ENCODE measurements around the gene TCFL5.

The TCFL5 gene

GRCh38 chr20:62837790-62838127, 23.9 kb downstream of the TCFL5 start:
- Histone ChIP-seq H3K4me1 (ENCODE audit: insufficient read depth, low read length) (no peaks in the 10 kb centered on the region), H2AFZ (ENCODE audit: low read depth, low read length) (no peak overlapping the region), H3K27me3 (ENCODE audit: insufficient read depth, low read length) (no peaks in the 10 kb centered on the region), H3K4me3 (ENCODE audit: low read length) (no peak overlapping the region), H3K36me3 (ENCODE audit: insufficient read depth, low read length) (no peaks in the 10 kb centered on the region), H3K9me3 (ENCODE audit: low read length) (no peaks in the 10 kb centered on the region)

- no peaks in the 10 kb centered on the region for H3K9me3 ChIP-seq (ENCODE audit: low read length)
- H3K4me1 ChIP-seq (ENCODE audit: insufficient read depth, low read length) = peaks cover 1% of the 10 kb centered on the region
- H2AFZ ChIP-seq (ENCODE audit: low read depth, low read length) = no peak overlapping the region
- no peaks in the 10 kb centered on the region for H3K27me3 ChIP-seq (ENCODE audit: insufficient read depth, low read length)
- H3K4me3 ChIP-seq (ENCODE audit: low read length) = no peak overlapping the region
- no peaks in the 10 kb centered on the region for H3K36me3 ChIP-seq (ENCODE audit: insufficient read depth, low read length)
These were observed 24.6 kb downstream of the TCFL5 start for GRCh38 chr20:62836967-62837490.

GRCh38 chr20:62835931-62836861, 25.4 kb downstream of the TCFL5 start:
- Histone ChIP-seq H3K36me3 (ENCODE audit: insufficient read depth, low read length) (no peaks in the 10 kb centered on the region), H2AFZ (ENCODE audit: low read depth, low read length) (no peak overlapping the region), H3K4me1 (ENCODE audit: insufficient read depth, low read length) (peaks cover 10% of the 10 kb centered on the region), H3K4me3 (ENCODE audit: low read length) (no peak overlapping the region), H3K27me3 (ENCODE audit: insufficient read depth, low read length) (no peaks in the 10 kb centered on the region), H3K9me3 (ENCODE audit: low read length) (no peaks in the 10 kb centered on the region)

- no peaks in the 10 kb centered on the region for H3K36me3 ChIP-seq (ENCODE audit: insufficient read depth, low read length)
- no peaks in the 10 kb centered on the region for H3K9me3 ChIP-seq (ENCODE audit: low read length)
- H3K4me1 ChIP-seq (ENCODE audit: insufficient read depth, low read length) = peaks cover 11% of the 10 kb centered on the region
- no peak overlapping the region for H3K4me3 ChIP-seq (ENCODE audit: low read length)
- no peaks in the 10 kb centered on the region for H3K27me3 ChIP-seq (ENCODE audit: insufficient read depth, low read length)
- H2AFZ ChIP-seq (ENCODE audit: low read depth, low read length) = no peak overlapping the region
These were observed 26.5 kb downstream of the TCFL5 start for GRCh38 chr20:62834967-62835730.

- peaks cover 11% of the 10 kb centered on the region for H3K4me1 ChIP-seq (ENCODE audit: insufficient read depth, low read length)
- H3K4me3 ChIP-seq (ENCODE audit: low read length) = no peak overlapping the region
- no peaks in the 10 kb centered on the region for H3K9me3 ChIP-seq (ENCODE audit: low read length)
- no peaks in the 10 kb centered on the region for H3K36me3 ChIP-seq (ENCODE audit: insufficient read depth, low read length)
- H3K27me3 ChIP-seq (ENCODE audit: insufficient read depth, low read length) = no peaks in the 10 kb centered on the region
- no peak overlapping the region for H2AFZ ChIP-seq (ENCODE audit: low read depth, low read length)
These were observed 28.7 kb downstream of the TCFL5 start for GRCh38 chr20:62832951-62833391.

GRCh38 chr20:62832212-62832922, 29.3 kb downstream of the TCFL5 start:
- no peaks in the 10 kb centered on the region for H3K36me3 ChIP-seq (ENCODE audit: insufficient read depth, low read length)

GRCh38 chr20:62831854-62832211, 29.8 kb downstream of the TCFL5 start:
- Histone ChIP-seq H3K9me3 (ENCODE audit: low read length) (no peaks in the 10 kb centered on the region), H2AFZ (ENCODE audit: low read depth, low read length) (no peak overlapping the region), H3K4me1 (ENCODE audit: insufficient read depth, low read length) (peaks cover 11% of the 10 kb centered on the region), H3K36me3 (ENCODE audit: insufficient read depth, low read length) (no peaks in the 10 kb centered on the region), H3K4me3 (ENCODE audit: low read length) (no peak overlapping the region), H3K27me3 (ENCODE audit: insufficient read depth, low read length) (no peaks in the 10 kb centered on the region)

More at GRCh38 chr20:62832212-62832922, 29.3 kb downstream of the TCFL5 start:
- Histone ChIP-seq H3K4me3 (ENCODE audit: low read length) (no peak overlapping the region), H3K4me1 (ENCODE audit: insufficient read depth, low read length) (peaks cover 11% of the 10 kb centered on the region), H2AFZ (ENCODE audit: low read depth, low read length) (no peak overlapping the region), H3K9me3 (ENCODE audit: low read length) (no peaks in the 10 kb centered on the region), H3K27me3 (ENCODE audit: insufficient read depth, low read length) (no peaks in the 10 kb centered on the region)

GRCh38 chr20:62831361-62831788, 30.2 kb downstream of the TCFL5 start:
- Histone ChIP-seq H3K36me3 (ENCODE audit: insufficient read depth, low read length) (no peaks in the 10 kb centered on the region), H3K27me3 (ENCODE audit: insufficient read depth, low read length) (no peaks in the 10 kb centered on the region), H3K4me1 (ENCODE audit: insufficient read depth, low read length) (peaks cover 11% of the 10 kb centered on the region), H3K4me3 (ENCODE audit: low read length) (no peak overlapping the region), H3K9me3 (ENCODE audit: low read length) (no peaks in the 10 kb centered on the region), H2AFZ (ENCODE audit: low read depth, low read length) (no peak overlapping the region)

- no peak overlapping the region for H2AFZ ChIP-seq (ENCODE audit: low read depth, low read length)
- H3K4me3 ChIP-seq (ENCODE audit: low read length) = no peak overlapping the region
- peaks cover 11% of the 10 kb centered on the region for H3K4me1 ChIP-seq (ENCODE audit: insufficient read depth, low read length)
- no peaks in the 10 kb centered on the region for H3K27me3 ChIP-seq (ENCODE audit: insufficient read depth, low read length)
- no peaks in the 10 kb centered on the region for H3K9me3 ChIP-seq (ENCODE audit: low read length)
- no peaks in the 10 kb centered on the region for H3K36me3 ChIP-seq (ENCODE audit: insufficient read depth, low read length)
These were observed 30.8 kb downstream of the TCFL5 start for GRCh38 chr20:62830821-62831220.

GRCh38 chr20:62830251-62830650, 31.4 kb downstream of the TCFL5 start:
- Histone ChIP-seq H2AFZ (ENCODE audit: low read depth, low read length) (no peak overlapping the region), H3K9me3 (ENCODE audit: low read length) (no peaks in the 10 kb centered on the region), H3K27me3 (ENCODE audit: insufficient read depth, low read length) (no peaks in the 10 kb centered on the region), H3K4me3 (ENCODE audit: low read length) (no peak overlapping the region), H3K36me3 (ENCODE audit: insufficient read depth, low read length) (no peaks in the 10 kb centered on the region), H3K4me1 (ENCODE audit: insufficient read depth, low read length) (peaks cover 11% of the 10 kb centered on the region)

- Histone ChIP-seq H3K36me3 (ENCODE audit: insufficient read depth, low read length) (no peaks in the 10 kb centered on the region), H3K4me3 (ENCODE audit: low read length) (no peak overlapping the region), H2AFZ (ENCODE audit: low read depth, low read length) (no peak overlapping the region), H3K9me3 (ENCODE audit: low read length) (no peaks in the 10 kb centered on the region), H3K27me3 (ENCODE audit: insufficient read depth, low read length) (no peaks in the 10 kb centered on the region), H3K4me1 (ENCODE audit: insufficient read depth, low read length) (peaks cover 13% of the 10 kb centered on the region)
These were observed 32.1 kb downstream of the TCFL5 start for GRCh38 chr20:62829231-62830230.

Measured in neuron (in vitro differentiated cells).